HCT116 (cell line): Measurements from ENCODE around the gene SETD2.

Experiments used
- CTCF ChIP-seq, 3 experiments: fragments of 200-600 bp in 1 of 3; sonication (generic) in 1 of 3; IDR thresholded peaks in 2 of 3; conservative IDR thresholded peaks in 1 of 3; 2 replicates each; pipeline ENCODE4 v1.5.1; 2012 to 2017; ENCODE audit warnings: low read depth in 2 of 3, low read length in 2 of 3, antibody characterized with exemption in 1 of 3, borderline replicate concordance in 1 of 3, control low read depth in 1 of 3, mild to moderate bottlenecking in 1 of 3, mixed read lengths in 1 of 3, mixed run types in 1 of 3, moderate library complexity in 1 of 3; ENCODE audit not compliant: insufficient read depth in 1 of 3
- EZH2 ChIP-seq: fragments of 200-600 bp; sonication (generic); IDR thresholded peaks from 2 replicates; pipeline ENCODE4 v1.6.1; 2017; ENCODE audit warnings: antibody characterized with exemption, mixed run types
- RAD21 ChIP-seq: IDR thresholded peaks from 2 replicates; pipeline ENCODE4 v1.6.1; 2012; ENCODE audit warnings: low read depth, mild to moderate bottlenecking

DNA sequence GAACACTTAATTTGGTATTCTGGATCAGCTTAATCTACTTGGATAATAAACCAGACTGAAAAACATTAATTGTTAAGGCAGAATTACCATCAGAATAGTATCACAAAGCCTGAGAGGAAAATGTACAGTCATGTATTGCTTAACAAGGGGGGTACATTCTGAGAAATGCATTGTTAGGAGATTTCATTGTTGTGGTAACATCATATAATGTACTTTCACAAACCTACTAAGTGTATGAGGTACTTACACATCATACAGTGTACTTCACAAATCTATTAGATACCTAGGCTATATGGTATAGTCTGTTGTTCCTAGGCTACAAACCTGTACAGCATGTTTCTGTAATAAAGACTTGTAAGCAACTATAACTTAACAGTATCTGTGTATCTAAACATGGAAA lies 116.2 kb downstream of the SETD2 start:
- TF ChIP-seq RAD21 (no peak), CTCF (IDR thresholded peaks at IDR 0.05 in 2 of 3, conservative IDR thresholded peaks at IDR 0.05 in 1 of 3; ENCODE audit: borderline replicate concordance in 1 of 3, insufficient read depth in 1 of 3, low read depth in 2 of 3, low read length in 2 of 3) (no peak), EZH2 (no peak)
